Transverse colon (tissue), 3 donors: Measurements from ENCODE around the gene RABL6.

Experiments
- EP300 ChIP-seq: sonication (generic); formaldehyde crosslinking; IDR thresholded peaks from one replicate; pipeline ENCODE4 v1.6.1; 2017; ENCODE audit warnings: antibody characterized with exemption, low read depth
- POLR2A ChIP-seq: fragments of 450-650 bp; IDR thresholded peaks from one replicate; pipeline ENCODE4 v1.6.1; 2016; ENCODE audit warnings: antibody characterized with exemption, mild to moderate bottlenecking, moderate library complexity
- TF ChIP-seq, protein P1 (sequence below), 5 experiments: fragments of 200-600 bp in 3 of 5; fragments of 450-650 bp in 2 of 5; sonication (generic) in 3 of 5; IDR thresholded peaks; 1 replicate in 2 of 5; 2 replicates in 3 of 5; pipeline ENCODE4 v1.5.1; 2016 to 2017; ENCODE audit warnings: antibody characterized with exemption in 5 of 5, inconsistent platforms in 3 of 5, mild to moderate bottlenecking in 2 of 5, moderate library complexity in 1 of 5

DNA sequence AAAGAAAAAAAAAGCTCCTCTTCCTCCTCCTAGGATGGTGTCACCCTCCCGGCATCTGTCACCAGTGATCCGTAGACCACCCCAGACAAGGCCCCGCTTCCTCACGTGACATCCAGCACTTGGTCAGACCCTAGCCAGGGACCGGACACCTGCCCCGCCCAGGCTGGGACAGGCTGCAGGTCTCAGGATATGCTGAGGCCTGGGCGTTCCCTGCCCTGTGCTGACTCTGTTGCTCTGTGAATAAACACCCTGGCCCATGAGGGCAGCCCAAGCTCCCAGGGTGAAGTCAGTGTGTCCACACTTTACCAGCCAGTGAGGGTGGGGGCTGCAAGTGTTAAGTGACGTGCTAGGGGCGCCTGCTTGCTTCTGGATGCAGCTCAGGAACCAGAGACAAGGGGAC is 52.8 kb downstream of the RABL6 start:
- TF ChIP-seq, protein P1, sequence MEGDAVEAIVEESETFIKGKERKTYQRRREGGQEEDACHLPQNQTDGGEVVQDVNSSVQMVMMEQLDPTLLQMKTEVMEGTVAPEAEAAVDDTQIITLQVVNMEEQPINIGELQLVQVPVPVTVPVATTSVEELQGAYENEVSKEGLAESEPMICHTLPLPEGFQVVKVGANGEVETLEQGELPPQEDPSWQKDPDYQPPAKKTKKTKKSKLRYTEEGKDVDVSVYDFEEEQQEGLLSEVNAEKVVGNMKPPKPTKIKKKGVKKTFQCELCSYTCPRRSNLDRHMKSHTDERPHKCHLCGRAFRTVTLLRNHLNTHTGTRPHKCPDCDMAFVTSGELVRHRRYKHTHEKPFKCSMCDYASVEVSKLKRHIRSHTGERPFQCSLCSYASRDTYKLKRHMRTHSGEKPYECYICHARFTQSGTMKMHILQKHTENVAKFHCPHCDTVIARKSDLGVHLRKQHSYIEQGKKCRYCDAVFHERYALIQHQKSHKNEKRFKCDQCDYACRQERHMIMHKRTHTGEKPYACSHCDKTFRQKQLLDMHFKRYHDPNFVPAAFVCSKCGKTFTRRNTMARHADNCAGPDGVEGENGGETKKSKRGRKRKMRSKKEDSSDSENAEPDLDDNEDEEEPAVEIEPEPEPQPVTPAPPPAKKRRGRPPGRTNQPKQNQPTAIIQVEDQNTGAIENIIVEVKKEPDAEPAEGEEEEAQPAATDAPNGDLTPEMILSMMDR (IDR thresholded peaks at IDR 0.05), result no peak
- TF ChIP-seq EP300 (no peak), POLR2A (no peak)
